HL-60 (cell line): ENCODE data around the gene PLEKHG3.

ENCODE experiments used
- DNase-seq, 2 experiments: peaks; one replicate each; pipeline ENCODE4 v3.0.0-alpha.2; 2010 to 2020; ENCODE audit warnings: low read depth in 1 of 2, low spot score in 1 of 2
- H3K27ac ChIP-seq: fragments of 250-450 bp; sonication (Bioruptor Pico); replicated peaks from 2 replicates; pipeline ENCODE4 v1.5.1; 2020; ENCODE audit warnings: mild to moderate bottlenecking, moderate library complexity
- H3K27me3 ChIP-seq: fragments of 250-450 bp; sonication (Bioruptor Pico); 2 replicates; pipeline ENCODE4 v1.5.1; 2021; ENCODE audit warnings: mild to moderate bottlenecking, moderate library complexity; ENCODE audit not compliant: insufficient read depth, poor library complexity, severe bottlenecking
- H3K4me3 ChIP-seq: replicated peaks from 2 replicates; pipeline ENCODE4 v1.5.1; 2011; ENCODE audit warnings: mild to moderate bottlenecking, control low read depth, low read length; ENCODE audit not compliant: insufficient read depth
- CTCF ChIP-seq: IDR thresholded peaks from one replicate; pipeline ENCODE4 v1.5.1; 2011; ENCODE audit warnings: low read length, control low read depth, inconsistent platforms; ENCODE audit not compliant: insufficient read depth
- GABPA ChIP-seq: IDR thresholded peaks from 2 replicates; pipeline ENCODE4 v1.6.1; 2012; ENCODE audit warnings: low read depth
- POLR2AphosphoS5 ChIP-seq: IDR thresholded peaks from 2 replicates; pipeline ENCODE4 v1.6.1; 2012; ENCODE audit warnings: low read depth
- REST ChIP-seq: IDR thresholded peaks from 2 replicates; pipeline ENCODE4 v1.6.1; 2012; ENCODE audit warnings: low read depth; ENCODE audit not compliant: insufficient replicate concordance
- SPI1 ChIP-seq: IDR thresholded peaks from 2 replicates; pipeline ENCODE4 v1.6.1; 2012; ENCODE audit warnings: low read depth, mild to moderate bottlenecking, borderline replicate concordance

The PLEKHG3 gene

GRCh38 chr14:64733321-64733720 lies 29.1 kb downstream of the PLEKHG3 start:
- DNase-seq = no peak
- Histone ChIP-seq H3K27me3 (no peaks in the 10 kb centered on the region), H3K4me3 (no peak overlapping the region), H3K27ac (no peak overlapping the region)
- no peak for TF ChIP-seq REST
- TF ChIP-seq CTCF = no peak
- no peak for TF ChIP-seq POLR2AphosphoS5
- no peak for TF ChIP-seq GABPA
- TF ChIP-seq SPI1 = no peak

- no peak overlapping the region for H3K4me3 ChIP-seq
- no peaks in the 10 kb centered on the region for H3K27me3 ChIP-seq
- no peak overlapping the region for H3K27ac ChIP-seq
- DNase-seq = no peak
- no peak for TF ChIP-seq CTCF
- no peak for TF ChIP-seq REST
- TF ChIP-seq POLR2AphosphoS5 = no peak
- TF ChIP-seq SPI1 = no peak
- no peak for TF ChIP-seq GABPA
Observed at GRCh38 chr14:64733899-64734298, 29.7 kb downstream of the PLEKHG3 start.

GRCh38 chr14:64734990-64735389 lies 30.8 kb downstream of the PLEKHG3 start:
- no peak for DNase-seq
- H3K27ac ChIP-seq = no peak overlapping the region
- no peaks in the 10 kb centered on the region for H3K27me3 ChIP-seq
- no peak overlapping the region for H3K4me3 ChIP-seq
- no peak for TF ChIP-seq SPI1
- no peak for TF ChIP-seq CTCF
- TF ChIP-seq REST = no peak
- TF ChIP-seq POLR2AphosphoS5 = no peak
- no peak for TF ChIP-seq GABPA
